DND-41 (cell line): ENCODE measurements around the gene TSC2.

Experiments used
- ATAC-seq: fragments of 200-7000 bp; cut with Tn5 transposase; 3 replicates; pipeline ENCODE4 v1.9.1; 2021; ENCODE audit warnings: low read depth; ENCODE audit not compliant: insufficient read depth
- DNase-seq: peaks from one replicate; pipeline ENCODE4 v3.0.0-alpha.2; 2020
- H2AFZ ChIP-seq: 2 replicates; pipeline ENCODE4 v1.6.0; 2012; ENCODE audit warnings: low read depth, low read length
- H3K27ac ChIP-seq: 2 replicates; pipeline ENCODE4 v1.5.1; 2012; ENCODE audit warnings: low read length, inconsistent platforms
- H3K27me3 ChIP-seq: fragments of 200-600 bp; sonication (generic); 2 replicates; pipeline ENCODE4 v1.6.0; 2012; ENCODE audit warnings: low read length, mild to moderate bottlenecking, inconsistent platforms; ENCODE audit not compliant: insufficient read depth, poor library complexity
- H3K36me3 ChIP-seq: 2 replicates; pipeline ENCODE4 v1.5.1; 2012; ENCODE audit warnings: low read length, inconsistent platforms; ENCODE audit not compliant: insufficient read depth
- H3K4me1 ChIP-seq: 2 replicates; pipeline ENCODE4 v1.5.1; 2012; ENCODE audit warnings: mild to moderate bottlenecking, low read length; ENCODE audit not compliant: insufficient read depth
- H3K4me2 ChIP-seq: 2 replicates; pipeline ENCODE4 v1.6.0; 2012; ENCODE audit warnings: mild to moderate bottlenecking, moderate library complexity, low read length, inconsistent platforms; ENCODE audit not compliant: insufficient read depth
- H3K4me3 ChIP-seq, 2 experiments: fragments of 200-600 bp in 1 of 2; shearing (Covaris generic) in 1 of 2; 2 replicates each; pipeline ENCODE4 v1.5.1; 2012 to 2016; ENCODE audit warnings: inconsistent platforms in 2 of 2, low read length in 2 of 2, mild to moderate bottlenecking in 2 of 2, low read depth in 1 of 2, moderate library complexity in 1 of 2
- H3K79me2 ChIP-seq: 2 replicates; pipeline ENCODE4 v1.6.0; 2012; ENCODE audit warnings: low read length, inconsistent platforms; ENCODE audit not compliant: insufficient read depth
- H3K9ac ChIP-seq: 2 replicates; pipeline ENCODE4 v1.6.0; 2012; ENCODE audit warnings: low read depth, mild to moderate bottlenecking, inconsistent platforms, low read length, moderate library complexity
- H3K9me3 ChIP-seq: 2 replicates; pipeline ENCODE4 v1.5.1; 2012; ENCODE audit warnings: low read length, moderate library complexity, mild to moderate bottlenecking, inconsistent platforms; ENCODE audit not compliant: insufficient read depth, severe bottlenecking
- H4K20me1 ChIP-seq: 2 replicates; pipeline ENCODE4 v1.6.0; 2012; ENCODE audit warnings: low read length; ENCODE audit not compliant: insufficient read depth
- EZH2 ChIP-seq: IDR thresholded peaks from 3 replicates; pipeline ENCODE4 v1.6.1; 2012; ENCODE audit warnings: borderline replicate concordance, low read depth, mild to moderate bottlenecking, moderate library complexity, low read length, inconsistent platforms; ENCODE audit not compliant: severe bottlenecking
- TF ChIP-seq, protein P1 (sequence below): IDR thresholded peaks from 2 replicates; pipeline ENCODE4 v1.5.1; 2012; ENCODE audit warnings: borderline replicate concordance, low read length, moderate library complexity, mild to moderate bottlenecking; ENCODE audit not compliant: poor library complexity, severe bottlenecking; ENCODE audit errors: extremely low read depth

The TSC2 gene

DNA sequence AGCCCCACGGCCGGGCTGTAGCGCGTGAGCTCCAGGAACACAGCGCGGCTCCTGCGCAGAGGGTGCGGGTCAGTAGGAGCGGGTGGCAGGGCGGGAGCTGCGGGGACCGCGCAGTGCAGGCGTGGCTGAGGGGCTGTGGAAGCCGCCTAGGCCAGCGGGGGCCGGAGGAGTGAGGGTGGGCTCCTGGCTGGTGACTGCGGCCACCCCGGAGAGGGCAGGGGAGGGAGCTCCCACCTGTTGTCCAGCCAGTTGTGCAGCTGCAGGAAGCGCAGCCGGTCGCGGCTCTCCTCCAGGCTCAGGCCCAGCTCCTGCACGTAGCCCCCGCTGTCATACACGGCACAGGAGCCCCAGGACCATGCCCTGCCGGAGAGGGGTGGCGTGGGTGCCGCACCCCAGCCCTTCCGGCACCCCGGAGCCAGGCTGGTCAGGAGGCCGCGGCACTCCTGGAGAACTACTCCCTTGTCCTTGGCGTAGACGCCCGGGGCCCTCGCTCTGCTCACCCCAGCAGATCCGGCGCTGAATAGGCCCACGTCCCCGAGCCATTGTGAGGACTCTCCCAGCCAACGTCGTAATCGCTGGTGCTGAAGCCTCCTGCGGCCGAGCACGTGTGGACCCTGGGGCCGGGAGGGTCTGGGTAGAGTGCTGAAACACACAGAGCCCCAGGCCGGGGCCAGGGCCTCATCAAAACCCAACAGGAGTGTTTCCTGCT lies 43.9 kb downstream of the TSC2 start:
- peaks cover 12% of the 10 kb centered on the region; the same call in 1 of the 2 replicates for H4K20me1 ChIP-seq
- H3K9ac ChIP-seq = no peak overlapping the region
- H3K79me2 ChIP-seq = no peaks in the 10 kb centered on the region
- no peaks in the 10 kb centered on the region for H3K27me3 ChIP-seq
- TF ChIP-seq, protein P1, sequence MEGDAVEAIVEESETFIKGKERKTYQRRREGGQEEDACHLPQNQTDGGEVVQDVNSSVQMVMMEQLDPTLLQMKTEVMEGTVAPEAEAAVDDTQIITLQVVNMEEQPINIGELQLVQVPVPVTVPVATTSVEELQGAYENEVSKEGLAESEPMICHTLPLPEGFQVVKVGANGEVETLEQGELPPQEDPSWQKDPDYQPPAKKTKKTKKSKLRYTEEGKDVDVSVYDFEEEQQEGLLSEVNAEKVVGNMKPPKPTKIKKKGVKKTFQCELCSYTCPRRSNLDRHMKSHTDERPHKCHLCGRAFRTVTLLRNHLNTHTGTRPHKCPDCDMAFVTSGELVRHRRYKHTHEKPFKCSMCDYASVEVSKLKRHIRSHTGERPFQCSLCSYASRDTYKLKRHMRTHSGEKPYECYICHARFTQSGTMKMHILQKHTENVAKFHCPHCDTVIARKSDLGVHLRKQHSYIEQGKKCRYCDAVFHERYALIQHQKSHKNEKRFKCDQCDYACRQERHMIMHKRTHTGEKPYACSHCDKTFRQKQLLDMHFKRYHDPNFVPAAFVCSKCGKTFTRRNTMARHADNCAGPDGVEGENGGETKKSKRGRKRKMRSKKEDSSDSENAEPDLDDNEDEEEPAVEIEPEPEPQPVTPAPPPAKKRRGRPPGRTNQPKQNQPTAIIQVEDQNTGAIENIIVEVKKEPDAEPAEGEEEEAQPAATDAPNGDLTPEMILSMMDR = no peak
- no peak for TF ChIP-seq EZH2
- H3K9me3 ChIP-seq = no peaks in the 10 kb centered on the region
- DNase-seq = no peak
- no peak for ATAC-seq
- H2AFZ ChIP-seq = no peak overlapping the region
- H3K27ac ChIP-seq = no peak overlapping the region
- H3K4me2 ChIP-seq = no peak overlapping the region
- H3K36me3 ChIP-seq = peaks cover 84% of the 10 kb centered on the region
- H3K4me1 ChIP-seq = no peaks in the 10 kb centered on the region
- H3K4me3 ChIP-seq = no peak overlapping the region

DNA sequence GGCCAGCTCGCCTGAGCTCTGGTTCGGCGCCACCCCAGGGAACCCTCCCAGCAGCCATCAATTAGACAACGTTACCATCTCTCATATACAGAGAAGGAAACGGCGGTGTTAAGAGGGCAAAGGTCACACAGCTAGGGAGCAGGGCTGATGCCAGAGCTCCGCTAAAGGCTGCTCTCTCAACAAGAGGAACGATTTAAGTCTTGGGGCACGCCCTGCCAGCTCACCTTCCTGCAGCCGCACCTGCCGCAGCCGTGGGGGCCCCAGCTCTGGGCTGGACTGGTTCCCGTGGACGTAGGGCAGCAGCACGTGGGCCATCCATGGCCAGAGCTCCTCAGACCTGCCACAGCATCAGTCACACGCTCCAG lies 44.5 kb downstream of the TSC2 start:
- Histone ChIP-seq H3K36me3 (peaks cover 82% of the 10 kb centered on the region), H3K27ac (no peak overlapping the region), H4K20me1 (peaks cover 6% of the 10 kb centered on the region; the same call in 1 of the 2 replicates), H3K9me3 (no peaks in the 10 kb centered on the region), H3K4me3 (no peak overlapping the region), H3K79me2 (no peaks in the 10 kb centered on the region), H2AFZ (no peak overlapping the region), H3K9ac (no peak overlapping the region), H3K27me3 (no peaks in the 10 kb centered on the region), H3K4me1 (no peaks in the 10 kb centered on the region), H3K4me2 (no peak overlapping the region)
- DNase-seq (no peak), ATAC-seq (no peak)
- no peak for TF ChIP-seq EZH2
- TF ChIP-seq, protein P1 = no peak

DNA sequence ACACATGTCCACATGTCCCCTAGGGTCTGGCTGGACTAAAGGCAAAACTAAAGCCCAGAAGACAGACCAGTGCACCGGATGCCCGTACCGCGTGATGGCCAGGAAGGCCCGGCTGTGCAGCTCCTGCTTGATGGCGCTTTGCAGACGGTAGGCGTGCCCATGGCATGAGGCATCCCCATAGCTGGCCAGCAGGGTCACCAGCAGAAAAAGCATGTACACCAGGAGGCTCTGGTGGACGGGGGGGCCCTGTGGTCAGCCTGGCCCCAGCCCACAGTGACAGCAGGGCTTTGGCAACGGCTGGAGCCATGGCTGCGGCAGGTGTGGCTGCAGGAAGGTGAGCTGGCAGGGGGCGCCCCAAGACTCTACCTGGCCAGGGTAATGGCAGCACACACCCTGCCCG lies 45.1 kb downstream of the TSC2 start:
- no peak overlapping the region for H3K4me2 ChIP-seq
- no peak overlapping the region for H3K4me3 ChIP-seq
- H3K9ac ChIP-seq = no peak overlapping the region
- peaks cover 79% of the 10 kb centered on the region for H3K36me3 ChIP-seq
- peaks cover 6% of the 10 kb centered on the region; the same call in 1 of the 2 replicates for H4K20me1 ChIP-seq
- H3K4me1 ChIP-seq = no peaks in the 10 kb centered on the region
- H3K27ac ChIP-seq = no peak overlapping the region
- H2AFZ ChIP-seq = no peak overlapping the region
- no peaks in the 10 kb centered on the region for H3K27me3 ChIP-seq
- ATAC-seq = no peak
- DNase-seq = no peak
- TF ChIP-seq, protein P1 = no peak
- no peak for TF ChIP-seq EZH2
- no peaks in the 10 kb centered on the region for H3K79me2 ChIP-seq
- no peaks in the 10 kb centered on the region for H3K9me3 ChIP-seq

DNA sequence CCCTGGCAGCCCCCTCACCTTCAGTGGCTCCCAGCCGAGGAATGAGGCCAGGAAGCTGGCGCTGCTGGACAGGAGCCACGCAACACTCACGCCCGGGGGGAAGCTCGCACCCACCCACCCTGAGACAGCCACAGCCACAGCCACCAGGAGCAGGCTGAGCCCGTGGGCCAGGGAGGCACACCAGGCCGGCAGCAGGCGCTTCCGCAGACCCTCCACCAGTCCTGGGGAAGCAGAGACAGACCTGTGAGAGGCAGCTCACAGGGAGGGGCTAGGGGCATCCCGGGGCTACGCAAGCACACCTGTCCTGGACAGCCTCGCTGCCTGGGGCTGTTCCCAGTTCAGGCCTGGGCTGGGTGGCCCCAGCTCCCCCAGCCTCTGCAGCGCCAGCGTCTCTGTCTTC lies 46.0 kb downstream of the TSC2 start:
- no peak overlapping the region for H3K9ac ChIP-seq
- DNase-seq = no peak
- no peak overlapping the region for H3K4me2 ChIP-seq
- no peak overlapping the region for H3K27ac ChIP-seq
- TF ChIP-seq EZH2 = no peak
- TF ChIP-seq, protein P1 = no peak
- H2AFZ ChIP-seq = no peak overlapping the region
- H3K27me3 ChIP-seq = no peaks in the 10 kb centered on the region
- H3K9me3 ChIP-seq = no peaks in the 10 kb centered on the region
- H3K36me3 ChIP-seq = peaks cover 70% of the 10 kb centered on the region
- ATAC-seq = no peak
- no peak overlapping the region for H3K4me3 ChIP-seq
- H4K20me1 ChIP-seq = peaks cover 4% of the 10 kb centered on the region; the same call in 1 of the 2 replicates
- no peaks in the 10 kb centered on the region for H3K79me2 ChIP-seq
- no peaks in the 10 kb centered on the region for H3K4me1 ChIP-seq
